SK-N-SH (cell line): ENCODE data around the gene CFAP100. TPM values are rescaled to one million over a fixed set of nuclear protein-coding genes. Genes with fewer than 3 reads are reported as not detected.

ENCODE experiments used
- CTCF ChIA-PET: fragments of 300-600, 350-600 bp; formaldehyde crosslinking; extraction: SDS; loops from one replicate; lab custom pipeline; 2021; lab: Yijun Ruan, JAX
- POLR2A ChIA-PET: fragments of 350-600 bp; sonication (Branson Sonifier 250); formaldehyde crosslinking; extraction: SDS; loops from one replicate; lab custom pipeline; 2020; ENCODE audit warnings: antibody characterized with exemption, inconsistent platforms; lab: Yijun Ruan, JAX
- DNase-seq: peaks from one replicate; pipeline ENCODE4 v3.0.0; 2012
- H2AFZ ChIP-seq: fragments of 200-600 bp; sonication (generic); 2 replicates; pipeline ENCODE4 v1.8.1; 2016; ENCODE audit warnings: antibody characterized with exemption, mild to moderate bottlenecking, low read depth
- H3F3A ChIP-seq: fragments of 200-600 bp; sonication (generic); replicated peaks from 2 replicates; pipeline ENCODE3; 2016; ENCODE audit warnings: antibody characterized with exemption, mild to moderate bottlenecking; ENCODE audit not compliant: insufficient read depth
- H3K27ac ChIP-seq, 2 experiments: fragments of 200-500 bp in 1 of 2; fragments of 200-600 bp in 1 of 2; sonication (Bioruptor generic) in 1 of 2; sonication (generic), shearing (Covaris generic) in 1 of 2; 2 replicates each; pipeline versions ENCODE4 v1.5.1 to v1.6.1; 2014 to 2016; ENCODE audit warnings: low read depth in 2 of 2, inconsistent platforms in 1 of 2, low read length in 1 of 2, mild to moderate bottlenecking in 1 of 2, mixed read lengths in 1 of 2
- H3K27me3 ChIP-seq: fragments of 200-600 bp; sonication (generic), shearing (Covaris generic); 2 replicates; pipeline ENCODE4 v1.6.1; 2016; ENCODE audit warnings: mixed run types; ENCODE audit not compliant: insufficient read depth
- H3K36me3 ChIP-seq, 2 experiments: fragments of 200-500 bp in 1 of 2; fragments of 200-600 bp in 1 of 2; sonication (Bioruptor generic) in 1 of 2; sonication (generic) in 1 of 2; replicated peaks in 1 of 2; 2 replicates each; pipeline versions ENCODE3 to v1.5.1; 2014 to 2016; ENCODE audit warnings: low read length in 1 of 2, mild to moderate bottlenecking in 1 of 2; ENCODE audit not compliant: insufficient read depth in 2 of 2, control insufficient read depth in 1 of 2
- H3K4me1 ChIP-seq, 2 experiments: fragments of 200-500 bp in 1 of 2; fragments of 200-600 bp in 1 of 2; sonication (Bioruptor generic) in 1 of 2; sonication (generic), shearing (Covaris generic) in 1 of 2; 2 replicates each; pipeline versions ENCODE4 v1.5.1 to v1.6.1; 2014 to 2016; ENCODE audit warnings: low read depth in 1 of 2, low read length in 1 of 2, mixed run types in 1 of 2; ENCODE audit not compliant: insufficient read depth in 2 of 2, control insufficient read depth in 1 of 2
- H3K4me2 ChIP-seq: fragments of 200-600 bp; sonication (generic), shearing (Covaris generic); 2 replicates; pipeline ENCODE4 v1.6.1; 2017; ENCODE audit warnings: mixed run types
- H3K4me3 ChIP-seq, 2 experiments: fragments of 200-500 bp in 1 of 2; fragments of 200-600 bp in 1 of 2; sonication (Bioruptor generic) in 1 of 2; sonication (generic), shearing (Covaris generic) in 1 of 2; 2 replicates each; pipeline versions ENCODE4 v1.5.1 to v1.8.1; 2014 to 2016; ENCODE audit warnings: low read depth in 2 of 2, inconsistent platforms in 1 of 2, low read length in 1 of 2, mild to moderate bottlenecking in 1 of 2, mixed read lengths in 1 of 2, moderate library complexity in 1 of 2
- H3K79me2 ChIP-seq: fragments of 200-600 bp; sonication (generic); 2 replicates; pipeline ENCODE4 v1.8.1; 2017; ENCODE audit warnings: mild to moderate bottlenecking; ENCODE audit not compliant: insufficient read depth
- H3K9ac ChIP-seq: fragments of 200-600 bp; sonication (generic); 2 replicates; pipeline ENCODE4 v1.6.1; 2017; ENCODE audit warnings: mixed run types
- H3K9me2 ChIP-seq: fragments of 200-600 bp; sonication (generic); 2 replicates; pipeline ENCODE4 v1.6.1; 2017; ENCODE audit warnings: mixed run types
- H3K9me3 ChIP-seq: fragments of 200-600 bp; sonication (generic); 2 replicates; pipeline ENCODE4 v1.6.1; 2017; ENCODE audit warnings: mixed run types, mild to moderate bottlenecking, moderate library complexity
- H4K20me1 ChIP-seq: fragments of 200-600 bp; sonication (generic); 2 replicates; pipeline ENCODE4 v1.6.1; 2017; ENCODE audit warnings: mild to moderate bottlenecking, mixed run types; ENCODE audit not compliant: insufficient read depth
- ELF1 ChIP-seq: IDR thresholded peaks from 2 replicates; pipeline ENCODE4 v1.4.0; 2012
- EZH2phosphoT487 ChIP-seq: fragments of 200-600 bp; sonication (generic); IDR thresholded peaks from 2 replicates; pipeline ENCODE4 v1.6.1; 2017; ENCODE audit warnings: low read depth, mixed run types, mild to moderate bottlenecking, antibody characterized with exemption, moderate library complexity, borderline replicate concordance
- FOXJ3 ChIP-seq: sonication (generic); formaldehyde crosslinking; IDR thresholded peaks from 2 replicates; pipeline ENCODE4 v1.5.1; 2020; ENCODE audit warnings: mild to moderate bottlenecking, missing genetic modification reagents
- GABPA ChIP-seq: IDR thresholded peaks from 2 replicates; pipeline ENCODE4 v1.4.0; 2012; ENCODE audit warnings: low read depth, mild to moderate bottlenecking
- GATA2 ChIP-seq: sonication (generic); formaldehyde crosslinking; IDR thresholded peaks from 2 replicates; pipeline ENCODE4 v1.5.0; 2020; ENCODE audit warnings: mild to moderate bottlenecking, missing genetic modification reagents
- MXI1 ChIP-seq: IDR thresholded peaks from 2 replicates; pipeline ENCODE4 v1.6.1; 2012; ENCODE audit warnings: mild to moderate bottlenecking, low read depth, low read length, improper control_type of control experiment
- POLR2AphosphoS5 ChIP-seq: IDR thresholded peaks from 2 replicates; pipeline ENCODE4 v1.6.1; 2012; ENCODE audit warnings: low read depth, low read length
- RXRA ChIP-seq: IDR thresholded peaks from 2 replicates; pipeline ENCODE4 v1.4.0; 2012; ENCODE audit warnings: low read depth, mild to moderate bottlenecking, borderline replicate concordance
- SMC3 ChIP-seq: IDR thresholded peaks from 2 replicates; pipeline ENCODE4 v1.6.1; 2012; ENCODE audit warnings: low read depth, low read length, improper control_type of control experiment
- TAF1 ChIP-seq: IDR thresholded peaks from 2 replicates; pipeline ENCODE4 v1.6.1; 2012; ENCODE audit warnings: low read depth, mild to moderate bottlenecking, low read length, moderate library complexity, borderline replicate concordance
- TCF12 ChIP-seq: IDR thresholded peaks from 2 replicates; pipeline ENCODE4 v1.4.0; 2012
- TEAD4 ChIP-seq: IDR thresholded peaks from 2 replicates; pipeline ENCODE4 v1.4.0; 2012; ENCODE audit warnings: mild to moderate bottlenecking, borderline replicate concordance; ENCODE audit not compliant: insufficient read depth
- WGBS: methylation state at CpG from one replicate; pipeline ENCODE4 v1.1.6; 2017; ENCODE audit warnings: low lambda C conversion rate; 5-methylcytosine and 5-hydroxymethylcytosine counted together
- polyA plus RNA-seq, 3 experiments: library from polyadenylated mRNA; depleted of rRNA; stranded (reverse); fragments of >200 nt; gene quantifications; 2 replicates each; pipeline ENCODE4 v1.2.3, GENCODE V29; 2012
- TF ChIP-seq, protein P1 (sequence below): IDR thresholded peaks from 2 replicates; pipeline ENCODE4 v1.4.0; 2012; ENCODE audit warnings: low read depth, borderline replicate concordance
- TF ChIP-seq, protein P2 (sequence below): IDR thresholded peaks from 2 replicates; pipeline ENCODE4; 2012
- TF ChIP-seq, protein P3 (sequence below): fragments of 150-350 bp; IDR thresholded peaks from 2 replicates; pipeline ENCODE4 v1.6.1; 2017; ENCODE audit warnings: antibody characterized with exemption, low read length, low read depth, borderline replicate concordance
- TF ChIP-seq, protein P4 (sequence below): fragments of 150-350 bp; IDR thresholded peaks from 2 replicates; pipeline ENCODE4 v1.6.1; 2016; ENCODE audit warnings: mild to moderate bottlenecking, low read depth, low read length
- TF ChIP-seq, protein P5 (sequence below): IDR thresholded peaks from 2 replicates; pipeline ENCODE4 v1.4.0; 2012; ENCODE audit warnings: low read depth
- TF ChIP-seq, protein P6 (sequence below): IDR thresholded peaks from 2 replicates; pipeline ENCODE4 v1.6.1; 2012; ENCODE audit warnings: mild to moderate bottlenecking, low read depth, low read length, moderate library complexity

CFAP100 gene
- polyA plus RNA-seq, 1 of the 3 experiments (the other 2 are of a cell fraction) = not detected

DNA sequence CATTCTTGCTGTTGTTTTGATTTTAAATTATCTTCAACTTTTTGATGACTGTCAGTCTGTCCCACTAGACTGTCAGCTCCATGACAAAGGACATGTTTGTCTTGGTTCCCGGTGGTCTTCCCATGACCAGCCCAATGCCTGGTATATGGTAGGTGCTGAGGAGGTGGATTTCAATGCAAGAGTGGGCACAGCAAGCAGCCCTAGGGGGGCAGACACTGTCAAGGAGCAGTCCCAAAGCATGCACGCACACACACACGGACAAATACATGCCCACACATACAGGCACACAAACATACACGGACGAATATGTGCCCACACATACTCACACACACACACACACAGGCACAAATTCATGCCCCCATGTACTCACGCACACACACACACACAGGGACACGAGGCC is 49.5 kb upstream of the CFAP100 start:
- CTCF ChIA-PET = interaction anchor here (1.1 to 1.6 kb wide), 2 partner anchors 44 to 212 kb away, joined by 4 read pairs; no protein-coding TSS in a partner anchor
- no peak overlapping the region for H3K9ac ChIP-seq
- 69% methylated on average over 7 of the region's 7 CpGs for WGBS

More for the DNA sequence above, 49.5 kb upstream of the CFAP100 start:
- Histone ChIP-seq H3K9me2 (no peaks in the 10 kb centered on the region), H3K4me3 (no peak overlapping the region), H2AFZ (no peak overlapping the region), H3K27ac (no peak overlapping the region), H3K36me3 (no peaks in the 10 kb centered on the region), H3F3A (no peaks in the 10 kb centered on the region), H3K27me3 (no peaks in the 10 kb centered on the region), H4K20me1 (no peaks in the 10 kb centered on the region), H3K9me3 (no peaks in the 10 kb centered on the region), H3K4me2 (no peak overlapping the region), H3K79me2 (no peaks in the 10 kb centered on the region), H3K4me1 (peaks cover 0 to 2% of the 10 kb centered on the region in 2 experiments; a peak in 1 of 4 replicates)
- POLR2A ChIA-PET = no interaction called here
- DNase-seq = no peak
- TF ChIP-seq GATA2 (CRISPR knock-in tag) (no peak), RXRA (no peak), ELF1 (no peak), SMC3 (no peak), GABPA (no peak), MXI1 (no peak), TCF12 (no peak), EZH2phosphoT487 (no peak), FOXJ3 (CRISPR knock-in tag) (no peak), TEAD4 (no peak), TAF1 (no peak), POLR2AphosphoS5 (no peak)
- TF ChIP-seq, protein P1, sequence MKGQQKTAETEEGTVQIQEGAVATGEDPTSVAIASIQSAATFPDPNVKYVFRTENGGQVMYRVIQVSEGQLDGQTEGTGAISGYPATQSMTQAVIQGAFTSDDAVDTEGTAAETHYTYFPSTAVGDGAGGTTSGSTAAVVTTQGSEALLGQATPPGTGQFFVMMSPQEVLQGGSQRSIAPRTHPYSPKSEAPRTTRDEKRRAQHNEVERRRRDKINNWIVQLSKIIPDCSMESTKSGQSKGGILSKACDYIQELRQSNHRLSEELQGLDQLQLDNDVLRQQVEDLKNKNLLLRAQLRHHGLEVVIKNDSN = no peak
- TF ChIP-seq, protein P2, sequence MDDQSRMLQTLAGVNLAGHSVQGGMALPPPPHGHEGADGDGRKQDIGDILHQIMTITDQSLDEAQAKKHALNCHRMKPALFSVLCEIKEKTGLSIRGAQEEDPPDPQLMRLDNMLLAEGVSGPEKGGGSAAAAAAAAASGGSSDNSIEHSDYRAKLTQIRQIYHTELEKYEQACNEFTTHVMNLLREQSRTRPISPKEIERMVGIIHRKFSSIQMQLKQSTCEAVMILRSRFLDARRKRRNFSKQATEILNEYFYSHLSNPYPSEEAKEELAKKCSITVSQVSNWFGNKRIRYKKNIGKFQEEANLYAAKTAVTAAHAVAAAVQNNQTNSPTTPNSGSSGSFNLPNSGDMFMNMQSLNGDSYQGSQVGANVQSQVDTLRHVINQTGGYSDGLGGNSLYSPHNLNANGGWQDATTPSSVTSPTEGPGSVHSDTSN = no peak
- TF ChIP-seq, protein P3, sequence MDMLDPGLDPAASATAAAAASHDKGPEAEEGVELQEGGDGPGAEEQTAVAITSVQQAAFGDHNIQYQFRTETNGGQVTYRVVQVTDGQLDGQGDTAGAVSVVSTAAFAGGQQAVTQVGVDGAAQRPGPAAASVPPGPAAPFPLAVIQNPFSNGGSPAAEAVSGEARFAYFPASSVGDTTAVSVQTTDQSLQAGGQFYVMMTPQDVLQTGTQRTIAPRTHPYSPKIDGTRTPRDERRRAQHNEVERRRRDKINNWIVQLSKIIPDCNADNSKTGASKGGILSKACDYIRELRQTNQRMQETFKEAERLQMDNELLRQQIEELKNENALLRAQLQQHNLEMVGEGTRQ = no peak
- TF ChIP-seq, protein P4, sequence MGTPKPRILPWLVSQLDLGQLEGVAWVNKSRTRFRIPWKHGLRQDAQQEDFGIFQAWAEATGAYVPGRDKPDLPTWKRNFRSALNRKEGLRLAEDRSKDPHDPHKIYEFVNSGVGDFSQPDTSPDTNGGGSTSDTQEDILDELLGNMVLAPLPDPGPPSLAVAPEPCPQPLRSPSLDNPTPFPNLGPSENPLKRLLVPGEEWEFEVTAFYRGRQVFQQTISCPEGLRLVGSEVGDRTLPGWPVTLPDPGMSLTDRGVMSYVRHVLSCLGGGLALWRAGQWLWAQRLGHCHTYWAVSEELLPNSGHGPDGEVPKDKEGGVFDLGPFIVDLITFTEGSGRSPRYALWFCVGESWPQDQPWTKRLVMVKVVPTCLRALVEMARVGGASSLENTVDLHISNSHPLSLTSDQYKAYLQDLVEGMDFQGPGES = no peak
- TF ChIP-seq, protein P5, sequence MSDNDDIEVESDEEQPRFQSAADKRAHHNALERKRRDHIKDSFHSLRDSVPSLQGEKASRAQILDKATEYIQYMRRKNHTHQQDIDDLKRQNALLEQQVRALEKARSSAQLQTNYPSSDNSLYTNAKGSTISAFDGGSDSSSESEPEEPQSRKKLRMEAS = no peak
- TF ChIP-seq, protein P6, sequence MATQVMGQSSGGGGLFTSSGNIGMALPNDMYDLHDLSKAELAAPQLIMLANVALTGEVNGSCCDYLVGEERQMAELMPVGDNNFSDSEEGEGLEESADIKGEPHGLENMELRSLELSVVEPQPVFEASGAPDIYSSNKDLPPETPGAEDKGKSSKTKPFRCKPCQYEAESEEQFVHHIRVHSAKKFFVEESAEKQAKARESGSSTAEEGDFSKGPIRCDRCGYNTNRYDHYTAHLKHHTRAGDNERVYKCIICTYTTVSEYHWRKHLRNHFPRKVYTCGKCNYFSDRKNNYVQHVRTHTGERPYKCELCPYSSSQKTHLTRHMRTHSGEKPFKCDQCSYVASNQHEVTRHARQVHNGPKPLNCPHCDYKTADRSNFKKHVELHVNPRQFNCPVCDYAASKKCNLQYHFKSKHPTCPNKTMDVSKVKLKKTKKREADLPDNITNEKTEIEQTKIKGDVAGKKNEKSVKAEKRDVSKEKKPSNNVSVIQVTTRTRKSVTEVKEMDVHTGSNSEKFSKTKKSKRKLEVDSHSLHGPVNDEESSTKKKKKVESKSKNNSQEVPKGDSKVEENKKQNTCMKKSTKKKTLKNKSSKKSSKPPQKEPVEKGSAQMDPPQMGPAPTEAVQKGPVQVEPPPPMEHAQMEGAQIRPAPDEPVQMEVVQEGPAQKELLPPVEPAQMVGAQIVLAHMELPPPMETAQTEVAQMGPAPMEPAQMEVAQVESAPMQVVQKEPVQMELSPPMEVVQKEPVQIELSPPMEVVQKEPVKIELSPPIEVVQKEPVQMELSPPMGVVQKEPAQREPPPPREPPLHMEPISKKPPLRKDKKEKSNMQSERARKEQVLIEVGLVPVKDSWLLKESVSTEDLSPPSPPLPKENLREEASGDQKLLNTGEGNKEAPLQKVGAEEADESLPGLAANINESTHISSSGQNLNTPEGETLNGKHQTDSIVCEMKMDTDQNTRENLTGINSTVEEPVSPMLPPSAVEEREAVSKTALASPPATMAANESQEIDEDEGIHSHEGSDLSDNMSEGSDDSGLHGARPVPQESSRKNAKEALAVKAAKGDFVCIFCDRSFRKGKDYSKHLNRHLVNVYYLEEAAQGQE = no peak
